Stimulated activated CD4-positive, alpha-beta T cell treated with anti-CD3 and anti-CD28 coated beads, Interleukin-1b, Interleukin-23, amount 100 ng/mL, for 48 hours (primary cell): ENCODE data around the gene FAM234B.
"Not testable (repeated sequence)": the region's sequence is repeated elsewhere in the genome, so short reads cannot be mapped to it uniquely, and the experiment has no call there.

Source experiments
- DNase-seq: peaks from one replicate; pipeline ENCODE4 v3.0.0-alpha.2; 2020

Gene FAM234B

DNA sequence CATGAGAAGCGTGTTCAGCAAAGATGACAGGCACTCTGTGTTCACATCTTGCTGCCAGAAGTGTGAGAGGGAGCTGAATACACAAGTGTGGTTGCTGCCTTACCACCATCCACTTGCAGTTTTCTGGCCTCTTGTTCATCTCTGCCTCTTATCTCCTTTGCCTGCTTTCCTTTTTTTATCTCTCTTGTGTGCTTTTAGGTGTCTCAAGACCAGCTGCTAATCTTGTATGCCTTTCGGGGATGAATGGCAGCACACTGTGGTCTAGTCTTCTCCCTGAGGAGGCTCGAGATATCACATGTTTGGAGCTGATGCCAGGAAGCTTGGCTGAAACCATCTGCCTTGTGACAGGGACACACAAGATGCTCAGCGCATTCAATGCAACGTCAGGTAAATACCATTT is 17.2 kb downstream of the FAM234B start:
- DNase-seq, result no peak

- DNase-seq, result no peak
These were observed 18.5 kb downstream of the FAM234B start for GRCh38 chr12:13062669-13063068.

GRCh38 chr12:13066014-13066413 is 21.8 kb downstream of the FAM234B start:
- DNase-seq, result no peak

GRCh38 chr12:13066459-13066858 is 22.3 kb downstream of the FAM234B start:
- DNase-seq, result no peak

DNA sequence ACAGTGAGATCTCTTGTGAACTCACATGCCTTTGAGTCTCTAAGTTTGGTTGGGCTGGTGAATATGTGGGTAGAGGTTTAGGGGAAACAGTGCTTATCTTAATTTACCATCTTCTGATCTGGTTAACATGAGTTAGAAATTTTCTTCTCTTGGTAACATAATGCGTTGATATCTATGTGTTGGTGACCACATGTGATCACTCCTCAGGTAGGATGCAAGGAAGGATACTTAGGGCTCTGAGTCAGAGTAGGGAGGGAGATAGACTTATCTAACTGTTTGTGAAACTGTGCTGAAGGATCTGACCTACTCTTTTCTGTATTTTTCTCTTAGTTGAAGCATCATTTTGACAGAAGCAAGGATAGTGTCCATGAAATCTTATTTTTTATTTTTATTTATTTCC is 23.1 kb downstream of the FAM234B start:
- no peak for DNase-seq

- no peak for DNase-seq
These were observed 25.2 kb downstream of the FAM234B start for GRCh38 chr12:13069380-13069779.

DNA sequence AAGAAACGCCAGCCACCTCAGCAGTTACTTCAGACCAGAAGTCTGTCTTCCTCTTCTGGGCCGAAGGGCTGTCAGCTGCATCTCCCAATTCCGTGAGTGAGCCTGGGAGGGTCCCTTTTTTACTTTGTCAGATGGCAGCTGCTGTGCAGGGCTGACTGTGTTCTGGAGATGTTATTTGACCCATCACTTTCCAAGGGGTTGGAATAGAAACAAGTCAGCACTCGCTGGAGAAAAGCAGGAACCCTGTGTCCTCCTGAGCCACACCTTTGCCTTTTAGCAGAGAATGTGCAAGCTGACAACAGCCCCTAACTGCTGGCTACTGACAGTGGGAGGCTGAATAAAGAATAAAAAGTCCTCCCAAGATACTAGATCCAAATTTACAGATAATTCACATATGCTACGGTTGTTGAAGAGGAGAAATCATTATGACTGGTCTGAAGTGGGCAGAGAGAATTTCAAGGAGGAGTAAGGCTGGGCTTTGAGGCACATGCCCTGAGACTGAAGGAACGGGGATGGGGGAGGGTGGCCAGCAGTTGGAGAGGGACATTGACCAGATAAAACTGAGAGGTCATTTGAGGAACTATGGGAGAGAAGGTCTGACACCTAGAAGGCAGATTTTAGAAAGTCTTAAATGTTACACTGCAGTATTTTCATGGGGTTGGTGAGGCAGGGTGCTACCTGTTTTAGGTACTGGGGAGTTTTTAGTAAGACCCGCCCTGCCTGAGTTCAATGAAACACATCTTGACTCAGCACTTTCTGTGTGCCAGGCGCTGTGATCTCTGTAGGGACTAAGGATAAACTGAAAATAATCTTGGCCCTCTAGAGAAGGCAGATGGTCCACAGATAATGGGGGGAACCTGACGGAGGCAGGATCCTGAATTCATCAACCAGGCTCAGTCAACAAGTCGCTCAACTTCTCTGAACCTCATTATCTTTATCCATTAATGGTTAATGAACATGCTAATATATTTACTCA is 27.4 kb downstream of the FAM234B start:
- no peak for DNase-seq

DNA sequence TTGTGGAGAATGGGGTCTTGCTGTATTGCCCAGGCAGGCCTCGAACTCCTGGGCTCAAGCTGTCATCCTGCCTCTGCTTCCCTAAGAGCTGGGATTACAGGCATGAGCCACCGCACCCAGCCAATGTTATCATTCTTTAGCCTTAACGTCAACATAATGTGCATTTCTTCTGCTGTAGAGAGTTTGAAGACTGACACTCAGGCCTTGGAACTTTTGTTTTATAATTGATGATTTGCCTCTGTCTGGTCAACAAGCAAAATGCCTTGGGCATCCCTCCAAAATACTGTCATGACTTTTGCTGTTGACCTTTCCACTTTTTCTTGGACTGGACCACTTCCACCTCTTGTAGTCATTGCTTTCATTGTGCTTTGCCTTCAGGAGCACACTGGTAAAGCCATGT is 29.0 kb downstream of the FAM234B start:
- DNase-seq, result no peak

DNA sequence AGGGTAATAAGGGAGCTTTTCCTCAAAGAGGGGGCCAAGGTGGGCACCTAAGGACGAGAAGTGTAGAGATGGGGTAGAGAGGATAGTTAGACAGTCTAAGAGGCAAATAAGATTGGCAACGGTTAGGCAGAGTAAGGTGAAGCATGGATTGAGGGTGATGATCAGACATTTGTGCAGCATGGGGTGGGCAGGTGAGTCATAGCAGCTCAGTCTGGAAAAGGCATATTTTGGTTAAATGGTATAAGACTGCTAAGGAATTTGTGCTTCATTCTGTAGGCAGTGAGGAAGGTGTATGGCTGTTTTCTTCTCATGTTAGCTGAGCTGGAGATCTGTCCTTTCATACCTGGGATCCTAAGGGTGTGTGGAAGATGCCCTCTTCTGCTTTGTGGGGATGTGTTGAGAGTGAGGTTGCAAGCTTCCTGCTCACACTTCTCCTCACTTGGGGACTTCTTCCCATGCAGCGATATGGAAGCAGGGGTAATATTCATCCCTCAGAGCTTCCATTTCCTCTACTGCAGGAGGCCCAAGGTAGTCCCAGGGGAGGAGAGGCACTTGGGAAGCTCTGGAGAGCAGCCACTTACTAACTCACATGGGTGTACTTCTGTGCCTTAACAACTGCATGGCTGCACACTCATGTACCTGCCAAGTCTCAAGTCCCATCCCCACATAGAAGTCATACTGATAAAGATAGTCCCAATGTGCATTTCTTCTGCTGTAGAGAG is 30.4 kb downstream of the FAM234B start:
- DNase-seq, result no peak

- no peak for DNase-seq
These were observed 30.9 kb downstream of the FAM234B start for GRCh38 chr12:13075118-13075480.

DNA sequence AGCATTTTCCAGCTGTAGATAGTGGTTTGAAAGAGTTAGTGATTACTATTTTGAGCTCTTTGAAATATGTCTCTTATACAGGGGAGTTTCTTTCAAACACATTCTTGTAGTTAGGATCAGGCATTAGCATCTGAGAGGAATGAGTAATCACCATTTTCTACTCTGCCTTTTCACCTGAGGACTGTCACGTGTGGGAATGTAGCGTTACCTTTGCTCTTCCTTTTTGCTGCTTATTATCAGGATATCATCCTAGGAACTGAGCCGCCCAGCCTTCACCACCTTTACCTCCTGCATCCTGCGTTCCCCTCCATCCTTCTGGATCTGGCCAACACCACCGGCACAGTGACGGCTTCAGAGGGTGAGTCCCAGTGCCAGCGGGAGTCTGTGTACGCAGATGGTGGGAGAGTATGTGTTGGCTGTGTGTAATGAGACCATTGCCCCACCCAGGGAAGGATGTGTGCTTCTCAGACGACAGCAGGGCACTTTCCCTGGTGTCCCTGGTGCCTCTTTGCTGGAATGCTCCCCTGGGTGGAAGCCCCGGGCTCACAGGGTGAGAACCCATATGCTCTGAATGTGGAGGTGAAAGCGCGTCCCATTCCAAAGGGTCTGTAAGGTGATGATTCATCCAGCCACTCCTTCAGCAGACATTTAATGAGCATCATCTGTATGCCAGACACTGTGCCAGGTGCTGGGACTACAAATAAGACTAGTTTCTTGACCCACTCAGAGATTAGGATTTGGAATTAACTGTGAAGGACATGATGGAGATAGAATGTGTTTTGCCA is 31.8 kb downstream of the FAM234B start:
- DNase-seq, result no peak

DNA sequence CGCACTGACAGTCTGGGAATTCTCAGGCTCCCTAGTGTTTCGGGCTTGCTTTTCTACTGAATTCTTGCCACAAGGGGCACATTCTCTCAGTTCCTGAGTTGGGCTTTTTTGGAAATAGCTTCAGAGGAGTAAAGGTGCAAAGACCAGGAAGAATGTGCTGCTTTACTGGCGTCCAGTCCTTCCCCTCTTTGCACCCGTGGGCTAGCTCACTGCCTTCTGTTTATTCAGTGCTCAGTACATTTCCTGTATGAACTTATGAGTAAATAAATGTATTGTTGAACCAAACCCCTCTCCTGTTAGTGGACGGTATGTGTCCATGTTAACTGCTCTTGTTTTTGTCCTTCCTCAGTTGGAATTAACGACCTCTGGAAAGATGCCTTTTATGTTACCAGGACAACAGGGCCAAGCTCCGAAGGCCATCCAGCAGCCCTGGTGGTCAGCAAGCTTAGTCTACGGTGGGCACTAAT is 35.3 kb downstream of the FAM234B start:
- no peak for DNase-seq

DNA sequence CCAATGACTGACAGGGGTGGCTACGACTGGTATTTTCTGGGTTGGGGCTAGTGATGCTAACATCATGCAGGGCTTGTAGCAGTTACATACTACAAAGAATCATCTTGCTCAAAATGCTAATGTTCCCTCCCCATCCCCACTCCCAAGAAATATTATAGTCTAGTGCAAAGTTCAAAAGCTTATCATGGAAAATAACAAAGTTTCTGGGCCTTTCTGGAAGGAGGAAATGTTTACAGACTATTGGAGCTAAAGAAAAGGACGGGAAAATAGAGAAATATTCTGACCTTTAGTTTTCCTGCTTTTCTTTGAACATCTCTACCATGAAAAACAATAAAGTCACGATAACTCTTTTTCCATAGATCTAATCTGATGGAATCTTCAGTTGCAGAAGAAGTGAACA is 36.1 kb downstream of the FAM234B start:
- DNase-seq, result no peak

GRCh38 chr12:13082861-13083260 is 38.7 kb downstream of the FAM234B start:
- no peak for DNase-seq

DNA sequence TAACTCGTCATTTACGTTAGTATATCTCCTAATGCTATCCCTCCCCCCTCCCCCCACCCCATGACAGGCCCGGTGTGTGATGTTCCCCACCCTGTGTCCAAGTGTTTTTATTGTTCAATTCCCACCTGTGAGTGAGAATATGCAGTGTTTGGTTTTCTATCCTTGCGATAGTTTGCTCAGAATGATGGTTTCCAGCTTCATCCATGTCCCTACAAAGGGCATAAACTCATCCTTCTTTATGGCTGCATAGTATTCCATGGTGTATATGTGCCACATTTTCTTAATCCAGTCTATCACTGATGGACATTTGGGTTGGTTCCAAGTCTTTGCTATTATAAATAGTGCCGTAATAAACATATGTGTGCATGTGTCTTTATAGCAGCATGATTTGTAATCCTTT is 39.5 kb downstream of the FAM234B start:
- DNase-seq, result not testable (repeated sequence)

DNA sequence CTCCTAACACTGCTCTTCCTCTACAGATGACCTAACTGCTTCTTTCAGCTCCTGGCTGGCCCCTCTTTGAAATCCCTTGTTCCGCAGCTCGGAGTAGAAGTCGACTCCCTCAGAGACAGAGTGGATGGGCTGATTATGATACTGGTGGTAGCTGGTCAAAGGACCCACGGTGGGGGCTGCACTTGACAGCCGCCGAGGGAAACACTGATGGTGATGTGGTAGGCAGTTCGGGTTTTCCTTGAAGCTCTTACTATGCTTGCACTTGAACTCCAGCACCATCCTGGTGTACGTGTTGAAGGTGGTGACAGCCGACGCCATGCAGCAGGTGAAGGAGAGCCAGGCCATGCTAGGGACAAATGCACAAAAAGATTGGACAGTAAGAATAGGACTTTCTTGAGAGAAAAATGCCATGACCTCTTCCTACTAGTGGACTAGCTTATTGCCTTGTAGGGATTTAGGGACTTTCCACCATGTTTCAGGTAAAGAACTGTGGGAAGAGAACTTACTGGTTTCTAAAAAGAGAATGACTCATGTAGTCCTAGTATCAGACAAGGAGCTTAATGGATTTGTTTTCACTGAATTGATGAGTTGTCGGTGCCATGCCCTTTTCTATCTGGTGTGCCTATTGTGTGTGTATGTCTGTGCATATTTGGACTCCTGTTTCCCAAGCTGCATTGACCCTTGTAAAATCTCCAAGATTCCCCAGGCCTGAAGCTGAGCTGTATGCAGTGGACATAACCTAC is 40.9 kb downstream of the FAM234B start:
- no peak for DNase-seq

- DNase-seq, result no peak
These were observed 41.9 kb downstream of the FAM234B start for GRCh38 chr12:13085968-13086686.

- no peak for DNase-seq
These were observed 43.6 kb downstream of the FAM234B start for GRCh38 chr12:13087766-13088165.

DNA sequence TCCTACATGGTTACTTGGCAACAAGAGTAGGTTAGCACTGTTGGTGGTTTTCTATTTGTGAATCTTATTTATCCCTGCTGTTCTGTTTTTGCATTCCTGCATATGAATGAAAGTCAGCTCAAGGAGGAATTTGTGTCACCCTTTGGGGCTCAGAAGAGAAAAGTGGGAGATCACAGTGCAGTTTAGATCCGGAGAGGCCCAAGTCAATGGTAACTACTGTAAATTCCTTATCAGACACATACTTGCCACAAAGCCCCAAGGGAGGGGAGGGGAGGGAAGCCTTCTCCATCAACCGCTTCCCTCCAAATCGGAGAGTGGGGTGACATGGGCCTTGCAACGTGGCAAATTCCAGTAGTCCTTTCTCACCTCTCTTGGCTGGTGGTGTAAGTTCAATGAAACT is 44.3 kb downstream of the FAM234B start:
- DNase-seq, result no peak

- no peak for DNase-seq
These were observed 45.9 kb downstream of the FAM234B start for GRCh38 chr12:13090054-13090453.

DNA sequence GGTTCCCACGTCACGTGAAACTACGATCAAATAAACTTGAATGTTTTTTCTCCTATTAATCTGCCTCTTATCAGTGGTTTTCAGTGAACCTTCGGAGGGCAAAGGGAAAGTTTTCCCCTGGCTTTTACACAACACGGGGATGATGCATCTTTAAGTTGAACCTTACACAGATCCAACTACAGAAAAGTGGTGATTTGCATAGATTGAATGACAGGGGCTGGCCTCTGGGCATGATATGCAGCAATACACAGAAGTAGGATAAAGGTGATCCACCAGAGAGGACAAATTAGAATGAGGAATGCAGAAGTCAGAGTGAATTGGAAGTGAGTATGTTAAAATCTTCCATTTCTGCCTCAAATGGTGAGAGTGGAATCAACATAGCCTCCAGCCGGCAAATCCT is 47.7 kb downstream of the FAM234B start:
- no peak for DNase-seq
